NK-92 treated with Interleukin-12 subunit alpha and Interleukin-12 subunit beta, amount 100 ng/mL, for 24 hours (cell line): ENCODE measurements around the gene NUSAP1.
"Not testable (repeated sequence)": the region's sequence is repeated elsewhere in the genome, so short reads cannot be mapped to it uniquely, and the experiment has no call there.

ENCODE experiments used
- DNase-seq: peaks from one replicate; lab custom pipeline; 2025; lab: John Stamatoyannopoulos, UW

NUSAP1 gene

GRCh38 chr15:41416128-41416741 is 83.6 kb downstream of the NUSAP1 start:
- DNase-seq, result no peak

GRCh38 chr15:41416742-41417417 is 84.2 kb downstream of the NUSAP1 start, which contains the start of gene RTF1:
RTF1 (plus strand) TSS chr15:41417095; CDS start chr15:41417116, 21 bp downstream.
- DNase-seq, result peak; percentile 95

- DNase-seq, result peak; percentile 42
Observed at GRCh38 chr15:41417418-41418195, 84.9 kb downstream of the NUSAP1 start.

GRCh38 chr15:41423979-41424659 is 91.4 kb downstream of the NUSAP1 start:
- DNase-seq, result no peak

GRCh38 chr15:41424809-41425208 is 92.1 kb downstream of the NUSAP1 start:
- no peak for DNase-seq

GRCh38 chr15:41425907-41426306 is 93.2 kb downstream of the NUSAP1 start:
- not testable (repeated sequence) for DNase-seq

GRCh38 chr15:41429003-41429890 is 96.6 kb downstream of the NUSAP1 start:
- no peak for DNase-seq
